Measurements from ENCODE around the gene PDE6C. TPM values are rescaled to one million over a fixed set of nuclear protein-coding genes. Genes with fewer than 3 reads are reported as not detected.

The PDE6C gene
- total RNA-seq, 2 donors from 2014 or later, result not detected

- DNase-seq (ENCODE audit: low spot score), result no peak
- Histone ChIP-seq H3K4me1 (ENCODE audit: control insufficient read depth in 1 of 2, low read depth in 2 of 2) (peaks cover 11 to 17% of the 10 kb centered on the region in 2 donors), H3K36me3 (no peaks in the 10 kb centered on the region), H3K27ac (no peak overlapping the region), H3K9me3 (no peaks in the 10 kb centered on the region), H3K27me3 (replicated peaks; ENCODE audit: insufficient read depth) (no peaks in the 10 kb centered on the region), H3K4me3 (no peak overlapping the region)
- no peak for ATAC-seq (ENCODE audit: insufficient number of reproducible peaks, low FRiP score, low read depth)
- TF ChIP-seq CTCF (IDR thresholded peaks at IDR 0.05), result no peak
These were observed 45.4 kb downstream of the PDE6C start for GRCh38 chr10:93657757-93658156.

- Histone ChIP-seq H3K4me1 (ENCODE audit: control insufficient read depth in 1 of 2, low read depth in 2 of 2) (no peaks in the 10 kb centered on the region), H3K4me3 (no peak overlapping the region), H3K27ac (no peak overlapping the region), H3K27me3 (replicated peaks; ENCODE audit: insufficient read depth) (no peaks in the 10 kb centered on the region), H3K9me3 (no peaks in the 10 kb centered on the region), H3K36me3 (peaks cover 7% of the 10 kb centered on the region)
- ATAC-seq (ENCODE audit: insufficient number of reproducible peaks, low FRiP score, low read depth), result no peak
- TF ChIP-seq CTCF (IDR thresholded peaks at IDR 0.05), result no peak
- DNase-seq (ENCODE audit: low spot score), result no peak
These were observed 53.7 kb downstream of the PDE6C start for GRCh38 chr10:93666030-93666429.

GRCh38 chr10:93667795-93668194, 55.5 kb downstream of the PDE6C start:
- DNase-seq (ENCODE audit: low spot score), result no peak
- Histone ChIP-seq H3K9me3 (no peaks in the 10 kb centered on the region), H3K27ac (no peak overlapping the region), H3K27me3 (replicated peaks; ENCODE audit: insufficient read depth) (no peaks in the 10 kb centered on the region), H3K36me3 (peaks cover 7% of the 10 kb centered on the region), H3K4me3 (no peak overlapping the region), H3K4me1 (ENCODE audit: control insufficient read depth in 1 of 2, low read depth in 2 of 2) (no peaks in the 10 kb centered on the region)
- ATAC-seq (ENCODE audit: insufficient number of reproducible peaks, low FRiP score, low read depth), result no peak
- TF ChIP-seq CTCF (IDR thresholded peaks at IDR 0.05), result no peak

GRCh38 chr10:93670372-93670771, 58.0 kb downstream of the PDE6C start:
- H3K4me3 ChIP-seq, result no peak overlapping the region
- H3K9me3 ChIP-seq, result no peaks in the 10 kb centered on the region
- H3K27me3 ChIP-seq (replicated peaks; ENCODE audit: insufficient read depth), result no peaks in the 10 kb centered on the region
- no peak overlapping the region for H3K27ac ChIP-seq
- no peaks in the 10 kb centered on the region for H3K4me1 ChIP-seq (ENCODE audit: control insufficient read depth in 1 of 2, low read depth in 2 of 2)
- H3K36me3 ChIP-seq, result peaks cover 7% of the 10 kb centered on the region
- DNase-seq (ENCODE audit: low spot score), result no peak
- no peak for TF ChIP-seq CTCF (IDR thresholded peaks at IDR 0.05)
- no peak for ATAC-seq (ENCODE audit: insufficient number of reproducible peaks, low FRiP score, low read depth)

- peaks cover 7% of the 10 kb centered on the region for H3K36me3 ChIP-seq
- no peaks in the 10 kb centered on the region for H3K4me1 ChIP-seq (ENCODE audit: control insufficient read depth in 1 of 2, low read depth in 2 of 2)
- no peak for DNase-seq (ENCODE audit: low spot score)
- no peaks in the 10 kb centered on the region for H3K27me3 ChIP-seq (replicated peaks; ENCODE audit: insufficient read depth)
- H3K4me3 ChIP-seq, result no peak overlapping the region
- no peaks in the 10 kb centered on the region for H3K9me3 ChIP-seq
- ATAC-seq (ENCODE audit: insufficient number of reproducible peaks, low FRiP score, low read depth), result no peak
- H3K27ac ChIP-seq, result no peak overlapping the region
- TF ChIP-seq CTCF (IDR thresholded peaks at IDR 0.05), result no peak
These were observed 58.7 kb downstream of the PDE6C start for GRCh38 chr10:93671042-93671441.

Measured in thoracic aorta (tissue), 2 donors.